ENCODE measurements around the gene NKD1.

The NKD1 gene

DNA sequence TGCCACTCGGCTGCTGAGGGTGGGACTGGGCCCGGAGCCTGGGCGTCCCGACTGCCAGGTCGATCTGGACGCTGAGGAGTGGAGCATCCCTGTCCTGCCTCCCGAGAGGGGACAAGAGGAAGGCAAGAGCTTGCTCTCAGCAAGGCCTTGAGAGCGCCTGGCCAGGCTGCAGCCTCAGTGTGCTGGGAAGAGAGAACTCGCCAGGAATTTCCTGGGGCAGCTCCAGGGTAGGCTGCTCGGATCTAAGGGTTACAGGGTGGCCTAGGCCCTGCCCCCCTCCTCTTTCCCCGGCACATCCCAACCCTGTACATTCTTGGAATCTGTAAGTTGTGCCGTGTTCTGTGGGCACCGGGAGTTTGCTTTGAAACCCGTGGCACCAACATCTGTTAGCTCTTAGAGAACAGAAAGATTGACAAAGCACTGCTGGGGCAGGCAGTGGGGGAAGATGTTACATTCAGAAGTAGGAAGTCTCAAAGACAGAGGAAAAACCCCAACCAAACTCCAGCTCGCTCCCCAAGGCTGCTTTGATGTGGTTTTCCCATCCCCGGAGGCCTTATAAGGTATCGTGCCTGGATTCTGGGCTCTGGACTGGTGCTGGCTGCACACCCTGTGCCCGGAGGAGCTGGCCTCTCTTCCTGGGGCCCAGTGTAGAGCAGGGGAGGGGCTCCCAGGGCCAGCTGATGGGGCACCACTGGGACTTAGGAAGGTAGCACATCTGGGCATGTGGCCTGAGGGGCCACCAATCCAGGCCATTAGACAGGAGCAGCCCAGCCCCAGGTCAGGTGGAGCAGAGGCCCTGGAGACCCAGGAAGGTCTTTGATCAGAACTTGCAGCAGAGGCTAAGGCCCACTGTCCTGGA is 55.2 kb downstream of the NKD1 start:
- DNase-seq, result no peak

DNA sequence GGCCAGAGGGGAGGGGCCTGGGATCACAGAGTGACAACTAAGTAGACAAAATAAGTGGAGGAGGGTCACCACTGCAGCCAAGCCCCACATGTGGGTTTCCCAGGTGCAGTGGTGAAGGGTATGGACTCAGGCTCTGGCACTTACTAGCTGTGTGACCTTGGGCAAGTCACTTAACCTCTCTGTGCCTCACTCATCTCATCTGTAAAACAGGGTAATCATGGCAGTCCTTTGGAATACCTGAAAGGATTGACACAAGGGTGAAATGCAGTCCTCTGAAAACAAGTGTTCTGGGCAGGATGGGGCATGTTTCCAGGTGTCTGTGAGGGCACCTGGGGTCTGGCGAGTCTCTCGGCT is 55.8 kb downstream of the NKD1 start:
- DNase-seq, result no peak

DNA sequence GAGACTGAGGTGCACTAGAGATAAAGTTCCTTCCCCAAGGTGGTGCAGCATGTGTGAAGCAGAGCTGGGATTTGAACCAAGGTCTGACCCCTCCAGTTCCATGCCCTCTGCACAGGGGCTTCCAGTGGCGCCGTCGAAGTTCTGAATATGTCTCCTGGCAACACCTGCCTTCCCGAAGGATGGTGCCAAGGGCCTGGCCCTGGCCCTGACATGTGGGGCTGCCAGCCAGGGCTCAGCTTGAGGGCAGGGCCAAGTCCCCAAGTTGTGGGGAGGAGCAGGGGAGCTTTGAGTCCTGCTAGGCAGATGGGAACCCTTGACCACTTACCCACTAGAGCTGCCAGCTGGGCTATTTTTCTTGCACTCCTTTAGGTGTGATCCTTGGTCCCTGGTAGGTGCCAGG is 56.4 kb downstream of the NKD1 start:
- no peak for DNase-seq

DNA sequence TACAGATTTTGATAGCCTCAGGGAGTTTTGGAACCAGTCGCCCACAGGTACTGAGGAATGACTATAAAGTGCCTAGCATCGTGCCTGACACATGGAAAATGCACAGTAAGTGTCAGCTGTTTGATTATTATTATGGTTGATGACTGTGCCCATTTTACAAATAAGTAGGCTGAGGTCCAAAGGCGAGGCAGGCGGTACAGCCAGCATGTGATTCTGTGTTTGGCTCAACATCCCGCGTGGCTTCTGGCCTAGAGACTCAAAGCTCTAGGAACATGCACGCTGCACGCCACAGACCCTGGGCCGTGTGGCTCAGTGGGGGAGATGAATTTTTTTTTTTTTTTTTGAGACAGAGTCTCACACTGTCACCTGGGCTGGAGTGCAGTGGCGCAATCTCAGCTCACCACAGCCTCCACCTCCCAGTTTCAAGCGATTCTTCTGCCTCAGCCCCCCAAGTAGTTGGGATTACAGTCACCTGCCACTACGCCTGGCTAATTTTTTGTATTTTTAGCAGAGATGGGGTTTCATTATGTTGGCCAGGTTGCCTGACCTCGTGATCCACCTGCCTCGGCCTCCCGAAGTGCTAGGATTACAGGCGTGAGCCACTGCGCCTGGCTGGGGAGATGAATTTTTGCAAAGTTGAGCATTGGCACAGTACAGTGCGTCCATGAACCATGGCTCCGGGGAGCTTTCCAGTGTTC is 57.7 kb downstream of the NKD1 start:
- DNase-seq, result no peak

DNA sequence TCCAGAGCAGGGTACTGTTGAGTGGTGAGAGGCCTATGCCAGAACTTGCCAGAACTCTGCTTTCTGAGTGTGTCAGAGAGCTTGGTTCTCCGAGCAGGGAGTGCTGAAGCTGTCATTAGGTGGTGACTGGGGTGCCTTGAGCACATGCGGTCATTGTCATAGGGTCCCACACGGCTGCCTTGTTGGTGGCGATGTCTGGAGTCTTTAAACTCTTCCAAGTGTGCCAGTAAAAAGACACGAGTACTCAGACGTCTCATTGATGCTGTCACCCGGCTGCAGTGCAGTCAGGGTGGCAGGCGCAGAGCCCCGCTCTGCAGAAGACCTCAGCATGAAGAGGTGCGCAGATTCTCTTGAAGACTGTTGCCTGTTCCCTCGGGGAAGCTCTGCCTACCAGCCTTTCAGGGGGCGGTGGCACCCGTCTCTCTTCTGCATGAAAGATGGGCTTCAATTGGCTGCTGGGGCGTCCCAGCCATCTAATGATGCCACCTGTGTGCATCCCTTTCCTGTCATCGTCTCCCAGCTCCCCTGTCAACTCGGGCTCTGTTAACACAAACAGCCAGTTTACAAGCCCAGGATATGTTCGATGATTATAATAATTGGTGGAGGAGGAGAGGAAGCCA is 58.3 kb downstream of the NKD1 start:
- no peak for DNase-seq

DNA sequence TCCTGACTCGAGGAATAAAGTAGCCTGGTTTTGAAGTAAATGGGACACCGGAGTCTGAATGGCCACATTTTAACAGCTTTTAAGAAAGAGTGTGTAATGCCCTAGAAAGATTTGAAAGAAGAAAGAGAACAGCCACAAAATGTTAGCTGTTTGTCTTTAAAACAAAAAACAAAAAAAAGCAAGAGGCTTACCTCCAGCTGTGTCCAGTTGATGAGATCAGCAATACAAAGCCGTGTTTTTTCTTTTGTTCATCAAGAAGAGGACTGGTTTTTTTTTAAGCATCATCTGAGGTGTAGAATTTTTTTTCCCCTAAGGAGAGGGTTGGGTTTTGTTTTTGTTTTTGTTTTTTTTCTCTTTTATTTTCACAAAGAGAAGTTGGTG is 58.8 kb downstream of the NKD1 start:
- DNase-seq, result no peak

DNA sequence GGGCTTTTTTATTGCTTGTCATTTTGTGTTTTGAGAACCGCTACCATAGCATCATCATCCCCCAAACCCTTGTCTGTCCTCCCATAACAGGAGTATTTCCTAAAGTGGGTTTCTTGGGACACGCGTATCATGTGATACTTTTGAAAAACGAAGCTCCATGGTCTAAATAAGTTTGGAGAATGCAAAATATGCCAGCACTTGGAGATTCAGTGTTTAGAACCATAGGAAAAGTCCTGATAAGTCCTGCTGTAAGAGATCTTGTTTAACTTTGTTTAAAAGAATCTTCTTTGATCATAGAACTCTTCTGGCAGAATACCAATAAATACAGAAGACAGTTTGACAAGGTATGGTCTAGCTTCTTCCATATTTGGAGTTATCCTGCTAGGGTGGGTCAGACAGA is 59.3 kb downstream of the NKD1 start:
- DNase-seq, result no peak

DNA sequence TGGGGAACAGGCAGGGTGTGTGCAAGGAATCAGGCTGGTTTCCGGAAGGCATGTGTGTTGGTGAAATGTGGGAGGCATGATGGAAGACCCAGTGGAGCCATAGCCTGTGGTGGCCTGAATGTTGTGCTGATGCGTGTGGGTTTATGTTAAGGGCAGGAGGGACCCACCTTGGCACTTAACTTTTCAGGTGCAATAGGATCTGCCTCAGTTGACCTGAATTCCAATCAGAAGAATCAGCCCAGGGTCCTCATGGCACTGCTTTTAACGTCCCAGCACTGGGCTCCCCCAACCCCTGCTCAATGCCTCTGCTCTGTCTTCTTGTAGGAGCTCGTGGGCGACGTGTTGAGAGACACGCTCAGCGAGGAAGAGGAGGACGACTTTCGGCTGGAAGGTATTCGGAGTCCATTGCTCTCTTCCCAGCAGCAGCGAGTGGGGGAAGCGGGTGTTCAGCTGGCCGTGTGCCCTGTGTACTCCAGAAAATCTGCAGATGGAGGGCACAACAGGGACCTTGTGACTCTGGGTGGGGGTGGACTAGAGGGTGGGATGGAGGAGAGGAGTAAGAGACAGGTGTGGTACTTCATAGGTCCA is 59.9 kb downstream of the NKD1 start:
- no peak for DNase-seq

DNA sequence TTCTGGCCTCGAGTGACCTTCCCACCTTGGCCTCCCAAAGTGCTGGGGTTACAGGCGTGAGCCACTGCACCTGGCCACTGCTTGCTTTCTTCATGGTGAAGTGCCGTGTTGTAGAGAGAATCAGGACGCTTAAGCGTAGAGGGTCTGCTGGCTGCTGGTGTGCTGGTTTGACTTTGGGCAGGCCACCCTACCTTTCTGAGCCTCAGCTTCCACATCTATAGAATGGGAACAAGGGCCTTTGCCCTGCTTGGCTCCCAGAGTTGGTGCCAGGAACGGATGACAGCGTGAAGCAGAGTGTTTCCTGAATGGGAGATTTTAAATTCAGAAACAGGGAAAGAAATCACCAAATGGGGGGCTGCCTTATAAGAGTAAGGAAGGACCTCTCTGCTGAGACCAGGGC is 60.9 kb downstream of the NKD1 start:
- DNase-seq, result no peak

DNA sequence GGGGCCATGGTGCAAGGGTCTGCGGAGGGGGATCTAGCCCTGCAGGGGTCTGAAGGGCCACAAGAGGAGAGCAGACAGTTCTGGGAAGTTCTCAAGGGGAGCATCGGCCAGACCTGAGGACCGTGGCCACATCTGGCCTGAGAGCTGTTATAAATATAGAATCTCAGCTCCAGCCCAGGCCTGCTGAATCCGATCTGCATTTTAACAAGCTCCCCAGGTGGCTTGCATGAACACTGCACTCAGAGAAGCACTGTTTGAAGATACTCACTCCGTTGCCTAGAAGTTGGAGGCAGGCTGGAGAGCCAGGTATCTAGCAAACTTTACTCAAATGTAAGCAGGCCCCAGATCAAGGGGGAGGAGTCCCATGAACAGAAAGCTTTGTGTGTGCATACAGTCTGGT is 61.3 kb downstream of the NKD1 start:
- no peak for DNase-seq

DNA sequence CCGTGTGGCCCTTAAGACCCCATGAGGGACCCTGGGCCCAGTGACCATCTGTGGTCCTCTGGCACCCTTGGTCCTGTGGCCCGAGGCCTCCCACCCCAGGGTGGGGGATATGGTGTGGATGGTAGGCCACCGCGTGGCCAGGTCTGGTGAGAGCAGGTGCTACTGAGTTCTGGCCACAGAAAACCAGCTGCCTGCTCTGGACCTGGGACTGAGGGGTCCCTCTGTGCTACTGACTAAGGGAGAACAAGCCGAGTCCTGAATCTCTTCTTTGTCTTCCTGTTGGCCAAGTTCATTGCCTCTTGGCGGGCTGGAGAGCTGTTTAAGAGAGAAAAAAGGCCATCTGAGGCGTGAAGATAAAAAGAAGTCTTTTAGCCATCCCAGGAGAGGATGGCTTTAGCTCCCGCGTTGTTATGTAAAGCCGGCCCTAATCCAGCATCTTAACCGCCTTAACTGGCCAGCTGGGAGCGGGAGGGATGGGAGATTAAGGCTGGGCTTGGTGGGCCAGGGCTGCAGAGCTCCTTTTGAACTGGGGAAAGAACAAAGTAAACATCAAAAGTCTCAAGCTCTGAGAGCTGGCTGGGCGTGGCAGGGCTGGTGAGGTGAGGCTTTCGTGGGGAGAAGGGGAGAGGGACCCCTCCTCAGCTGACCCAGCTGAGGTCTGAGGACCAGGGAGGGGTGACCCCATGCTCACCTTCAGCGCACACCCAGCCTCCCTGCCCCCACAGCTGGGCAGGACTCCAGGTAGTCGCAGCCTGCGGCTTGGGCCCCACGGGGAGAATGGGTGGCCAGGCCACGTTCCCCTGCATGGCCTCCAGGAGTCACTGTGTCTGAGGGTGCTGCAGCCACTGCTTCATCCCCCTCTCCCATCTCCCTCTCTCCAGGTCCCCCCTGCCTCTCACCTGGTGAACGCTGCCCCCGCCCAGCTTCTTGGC is 62.4 kb downstream of the NKD1 start:
- DNase-seq, result no peak

DNA sequence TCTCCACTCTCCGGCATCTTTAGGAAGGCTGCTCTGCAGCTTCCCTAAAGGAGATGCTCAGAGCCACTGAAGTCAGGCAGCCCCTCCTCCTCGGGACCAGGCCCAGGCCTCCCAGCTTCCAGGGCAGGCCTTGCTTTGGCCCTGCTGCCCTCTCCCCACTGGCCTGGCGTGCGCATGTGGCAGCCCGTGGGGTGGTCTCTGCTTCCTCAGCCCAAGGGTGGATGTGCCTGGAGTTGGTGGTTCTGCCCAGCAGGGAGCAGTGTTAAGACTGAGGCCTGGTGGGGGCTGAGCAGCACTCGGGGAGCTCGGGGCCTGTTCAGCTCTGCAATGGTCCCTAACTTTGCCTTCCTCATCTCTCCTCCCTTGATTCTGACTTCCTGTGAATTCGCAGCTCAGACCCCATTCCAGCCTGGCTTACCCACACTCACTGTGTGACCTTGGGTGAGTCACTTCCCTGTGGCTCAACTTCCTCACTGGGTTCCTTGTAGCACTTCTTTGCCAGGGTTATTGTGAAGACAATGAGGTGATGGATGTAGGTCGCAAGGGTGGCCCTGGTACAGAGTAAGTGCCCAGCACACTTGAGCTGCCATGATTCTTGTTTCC is 63.2 kb downstream of the NKD1 start:
- DNase-seq, result no peak

DNA sequence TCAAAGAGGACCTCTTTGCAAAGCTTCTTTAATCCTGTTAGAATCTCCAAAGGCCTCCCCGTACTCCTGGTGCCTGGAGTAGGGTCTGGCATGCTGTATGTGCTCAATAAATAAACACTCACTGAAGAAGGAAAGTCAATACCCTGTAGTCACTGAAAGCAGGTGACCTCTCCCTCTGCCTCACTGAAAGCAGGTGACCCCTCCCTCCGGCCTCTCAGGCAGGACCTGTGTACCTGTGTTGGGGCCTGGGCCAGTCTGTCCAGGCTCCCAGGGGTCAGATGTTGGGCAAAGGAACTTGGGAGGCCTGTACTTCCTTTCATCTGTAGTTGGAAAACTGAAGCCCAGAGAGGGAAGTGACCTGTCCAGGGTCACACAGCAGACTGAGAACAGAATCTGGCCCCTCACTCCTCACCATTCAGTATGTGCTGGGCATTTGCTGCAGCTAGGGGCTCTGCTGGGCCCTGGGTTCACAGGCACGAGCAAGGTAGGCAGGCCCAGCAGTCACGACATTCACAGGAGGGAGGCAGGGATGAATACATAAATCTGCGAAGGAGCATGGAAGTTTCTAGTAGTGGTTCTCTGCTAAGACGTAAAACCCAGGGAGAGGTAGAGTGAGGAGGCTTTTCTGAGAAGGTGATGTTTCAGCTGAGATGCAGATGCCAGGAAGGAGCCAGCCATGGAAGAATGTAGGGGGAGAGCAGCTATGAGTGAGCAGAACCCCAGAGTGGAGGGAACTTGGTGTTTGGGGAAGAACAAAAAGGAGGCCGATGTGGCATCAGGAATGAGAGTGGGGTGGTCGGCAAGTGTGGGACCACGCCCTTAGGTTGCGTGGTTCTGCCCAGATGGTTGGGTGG is 64.0 kb downstream of the NKD1 start:
- no peak for DNase-seq

DNA sequence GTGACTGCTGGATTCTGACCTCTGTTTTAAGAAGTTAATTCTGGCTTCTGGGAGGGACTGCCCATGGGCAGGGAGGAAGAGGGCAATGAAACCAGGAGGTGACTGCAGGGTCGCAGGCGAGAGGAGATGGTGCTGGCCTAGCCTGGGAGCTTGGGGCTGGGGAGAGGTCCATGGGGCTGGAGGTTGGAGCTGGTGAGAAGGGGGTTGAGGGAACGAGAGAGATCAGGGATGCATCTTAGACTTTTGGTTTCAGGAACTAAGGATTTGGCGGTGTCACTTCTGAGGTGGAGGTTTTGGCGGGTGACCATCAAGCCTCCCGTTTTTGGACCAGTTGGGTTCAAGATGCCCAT is 64.6 kb downstream of the NKD1 start:
- DNase-seq, result no peak

DNA sequence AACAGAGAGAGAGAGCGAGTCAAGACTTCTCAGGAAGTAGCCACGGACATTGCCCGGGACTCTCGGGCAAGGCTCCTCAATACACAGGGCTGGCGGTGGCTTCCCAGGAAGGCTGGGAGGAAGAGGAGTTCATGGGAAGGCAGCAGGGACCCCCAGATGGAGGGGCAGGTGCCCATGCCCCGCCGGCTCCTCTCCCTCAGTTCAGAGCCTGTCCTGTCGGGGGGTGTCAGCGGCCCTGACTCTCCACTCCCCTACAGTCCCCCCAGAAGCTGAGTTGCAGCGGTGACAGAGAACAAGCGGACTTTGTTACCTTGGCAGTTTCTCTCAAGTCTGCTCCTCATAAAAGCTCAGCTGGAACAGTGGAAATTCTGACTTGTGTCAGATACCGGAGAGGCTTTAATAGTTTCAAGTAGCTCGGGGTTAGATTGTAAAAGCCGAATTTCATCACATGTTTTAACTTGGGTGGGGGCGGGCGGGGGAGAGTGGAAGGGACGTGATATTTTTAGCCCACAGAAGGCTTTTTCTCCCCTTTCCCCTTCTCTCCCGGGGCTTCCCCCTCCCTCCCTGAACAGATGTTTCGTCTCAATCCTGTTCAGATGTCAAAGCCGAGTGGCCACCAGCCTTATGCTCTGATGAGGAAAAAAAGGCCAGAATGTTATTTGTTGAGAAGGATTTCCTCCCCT is 65.2 kb downstream of the NKD1 start:
- DNase-seq, result no peak

DNA sequence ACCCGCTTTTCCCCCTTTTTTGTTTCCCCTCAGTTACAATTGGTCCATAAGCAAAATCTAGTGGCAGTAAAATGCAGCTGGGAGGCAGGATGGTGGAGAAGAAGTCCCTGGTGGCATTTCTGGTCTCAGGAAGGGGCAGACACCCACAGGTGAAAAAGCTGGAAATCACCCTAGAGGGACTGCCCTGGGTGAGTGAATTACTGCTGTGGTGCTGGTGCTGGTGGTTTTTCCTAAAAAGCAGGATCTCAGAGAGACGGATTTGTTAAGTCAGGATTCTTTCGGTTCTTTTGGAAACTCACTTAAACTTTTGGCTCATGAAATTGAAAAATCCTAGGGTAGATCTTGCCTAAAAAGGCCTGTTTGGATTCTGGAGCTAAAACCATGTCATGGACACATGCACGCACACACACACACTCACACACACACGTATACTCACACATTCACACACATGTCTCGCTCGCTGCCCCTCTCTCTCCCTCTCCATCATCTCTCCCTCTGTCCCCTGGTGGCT is 65.8 kb downstream of the NKD1 start:
- DNase-seq, result no peak

DNA sequence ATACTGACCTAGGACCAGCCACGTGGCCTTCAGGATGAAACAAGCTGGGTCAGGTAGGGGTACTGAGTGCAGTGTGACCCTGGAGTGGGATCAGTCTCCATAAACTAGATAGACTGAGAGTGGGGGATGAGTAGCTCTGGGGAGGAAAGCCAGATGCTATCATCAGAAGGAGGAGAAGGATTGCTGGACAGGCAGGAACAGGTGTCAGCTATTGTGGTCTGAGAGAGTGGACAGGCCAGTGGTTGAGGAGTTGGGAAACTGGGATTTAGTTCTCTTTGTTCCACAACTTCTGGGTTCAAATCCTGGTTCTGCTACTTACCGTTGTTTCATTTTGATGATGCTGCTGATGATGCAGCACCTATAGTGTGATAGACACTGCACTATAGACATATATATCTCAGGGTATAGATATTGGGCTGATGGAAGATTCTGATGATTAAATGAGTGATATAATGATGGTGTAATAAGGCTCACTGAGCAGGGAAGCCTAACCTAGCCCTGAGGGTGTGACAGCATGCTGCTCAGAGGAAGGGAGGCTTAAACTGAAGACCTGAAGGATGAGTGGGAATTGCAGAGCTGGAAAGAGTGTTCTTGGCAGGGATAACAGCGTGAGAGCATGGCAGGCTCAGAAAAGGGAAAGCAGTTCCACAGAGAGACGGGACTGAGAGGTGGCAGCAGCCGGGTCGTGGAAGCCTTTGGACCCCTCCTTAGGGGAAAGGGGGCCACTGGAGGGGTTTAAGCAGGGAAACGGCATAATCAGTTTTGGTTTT is 66.9 kb downstream of the NKD1 start:
- no peak for DNase-seq

DNA sequence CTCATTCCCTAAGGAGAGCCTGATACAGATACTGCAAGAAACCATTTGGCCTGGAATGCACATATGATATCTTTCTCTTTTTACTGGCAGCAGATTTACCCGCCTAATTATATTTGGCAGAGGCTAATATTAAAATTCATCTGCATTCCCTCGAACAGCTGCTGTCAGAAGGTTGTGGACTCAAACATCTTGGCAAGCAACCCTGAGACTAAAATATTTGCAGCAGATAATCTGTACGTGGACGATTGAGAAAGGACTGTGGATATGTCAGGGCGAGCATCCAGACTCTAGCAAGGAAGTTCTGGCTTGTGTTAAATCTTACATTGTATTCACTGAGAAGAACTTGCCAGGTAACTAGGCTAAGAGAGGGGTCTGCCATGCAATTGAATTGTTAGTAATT is 67.7 kb downstream of the NKD1 start:
- no peak for DNase-seq

DNA sequence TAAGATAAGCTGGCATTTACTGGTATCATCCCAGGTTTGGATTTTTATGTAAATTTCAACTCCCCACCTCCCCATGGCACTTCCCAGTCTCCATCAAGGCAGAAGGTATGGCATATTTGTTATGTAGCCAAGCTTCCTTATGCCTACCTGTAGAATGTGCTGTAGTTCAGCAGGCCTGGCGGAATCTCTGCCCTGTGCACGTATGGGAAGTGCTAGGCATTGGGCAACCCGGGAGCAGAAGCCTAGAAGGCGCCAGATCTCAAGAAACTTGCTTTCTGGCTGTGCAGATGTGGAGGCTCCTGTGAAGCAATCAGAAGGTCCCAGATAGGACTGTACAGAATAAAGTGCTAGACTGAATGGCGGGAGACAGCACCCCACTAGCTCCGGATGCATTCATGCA is 68.2 kb downstream of the NKD1 start:
- no peak for DNase-seq
